Retinal pigment epithelial cell (primary cell): ENCODE results near the gene POP5.
A peak's percentile ranks its signal among the peaks of the same experiment; 100 is the strongest.
"Not testable (repeated sequence)": the region's sequence is repeated elsewhere in the genome, so short reads cannot be mapped to it uniquely, and the experiment has no call there.

Source experiments
- DNase-seq: peaks from one replicate; pipeline ENCODE4 v3.0.0-alpha.2; 2010; ENCODE audit warnings: low read depth
- H3K4me3 ChIP-seq: 2 replicates; pipeline ENCODE4 v1.5.1; 2011; ENCODE audit warnings: mild to moderate bottlenecking, low read length, control low read depth, moderate library complexity
- TF ChIP-seq, protein P1 (sequence below): conservative IDR thresholded peaks from 2 replicates; pipeline ENCODE4 v1.5.1; 2011; ENCODE audit warnings: low read depth, low read length, control low read depth, inconsistent platforms

The POP5 gene, protein sequence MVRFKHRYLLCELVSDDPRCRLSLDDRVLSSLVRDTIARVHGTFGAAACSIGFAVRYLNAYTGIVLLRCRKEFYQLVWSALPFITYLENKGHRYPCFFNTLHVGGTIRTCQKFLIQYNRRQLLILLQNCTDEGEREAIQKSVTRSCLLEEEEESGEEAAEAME

GRCh38 chr12:120580787-120581723 lies at the start of gene POP5:
Gene POP5, minus strand, starts transcription at chr12:120581402. Its CDS starts 40 bp downstream, at chr12:120581362.
- TF ChIP-seq, protein P1, sequence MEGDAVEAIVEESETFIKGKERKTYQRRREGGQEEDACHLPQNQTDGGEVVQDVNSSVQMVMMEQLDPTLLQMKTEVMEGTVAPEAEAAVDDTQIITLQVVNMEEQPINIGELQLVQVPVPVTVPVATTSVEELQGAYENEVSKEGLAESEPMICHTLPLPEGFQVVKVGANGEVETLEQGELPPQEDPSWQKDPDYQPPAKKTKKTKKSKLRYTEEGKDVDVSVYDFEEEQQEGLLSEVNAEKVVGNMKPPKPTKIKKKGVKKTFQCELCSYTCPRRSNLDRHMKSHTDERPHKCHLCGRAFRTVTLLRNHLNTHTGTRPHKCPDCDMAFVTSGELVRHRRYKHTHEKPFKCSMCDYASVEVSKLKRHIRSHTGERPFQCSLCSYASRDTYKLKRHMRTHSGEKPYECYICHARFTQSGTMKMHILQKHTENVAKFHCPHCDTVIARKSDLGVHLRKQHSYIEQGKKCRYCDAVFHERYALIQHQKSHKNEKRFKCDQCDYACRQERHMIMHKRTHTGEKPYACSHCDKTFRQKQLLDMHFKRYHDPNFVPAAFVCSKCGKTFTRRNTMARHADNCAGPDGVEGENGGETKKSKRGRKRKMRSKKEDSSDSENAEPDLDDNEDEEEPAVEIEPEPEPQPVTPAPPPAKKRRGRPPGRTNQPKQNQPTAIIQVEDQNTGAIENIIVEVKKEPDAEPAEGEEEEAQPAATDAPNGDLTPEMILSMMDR, result no peak
- DNase-seq, result peak; percentile 92
- H3K4me3 ChIP-seq, result peak within 1 kb of the TSS; percentile 97

DNA sequence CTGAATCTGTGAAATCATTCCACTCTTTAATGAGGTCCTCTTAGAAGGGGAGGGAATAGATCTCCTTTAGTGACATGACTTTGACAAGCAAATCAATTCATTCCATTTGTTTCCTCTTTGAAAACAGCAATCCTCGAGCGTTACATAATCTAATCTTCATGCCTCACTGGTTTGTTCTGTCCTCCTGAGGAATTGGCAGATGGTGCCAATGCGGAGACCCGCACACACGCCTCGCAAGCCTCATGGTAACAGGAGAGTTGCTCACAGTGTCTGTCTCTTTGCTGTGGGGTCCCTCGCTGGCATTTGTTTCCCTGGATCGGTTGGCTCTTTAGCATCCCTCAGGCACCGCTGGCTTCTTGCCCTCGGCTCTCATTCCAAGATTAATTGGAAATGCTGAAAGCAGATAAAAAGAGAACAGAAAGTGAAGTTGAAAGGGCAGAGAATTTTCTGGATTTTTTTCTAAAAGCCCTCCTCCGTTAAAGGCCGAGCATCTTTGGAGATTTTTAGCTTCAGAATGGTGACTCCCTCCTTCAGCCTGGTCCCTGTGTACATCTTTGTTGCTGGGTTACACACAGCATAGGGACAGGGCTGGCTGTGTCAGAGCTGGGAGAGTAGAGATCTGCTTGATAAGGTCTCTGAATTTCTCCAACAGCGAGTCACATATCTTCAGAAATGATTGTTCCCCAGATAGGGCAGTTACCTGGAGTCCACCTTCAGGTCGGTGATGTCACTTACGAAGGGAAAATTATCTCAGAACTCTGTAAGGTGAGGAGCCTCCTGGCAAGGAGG lies 49.1 kb upstream of the POP5 start:
- no peak for DNase-seq
- TF ChIP-seq, protein P1, result no peak
- no peak overlapping the region for H3K4me3 ChIP-seq

- TF ChIP-seq, protein P1, result no peak
- H3K4me3 ChIP-seq, result no peak overlapping the region
- no peak for DNase-seq
Observed at GRCh38 chr12:120628919-120629318, 47.7 kb upstream of the POP5 start.

DNA sequence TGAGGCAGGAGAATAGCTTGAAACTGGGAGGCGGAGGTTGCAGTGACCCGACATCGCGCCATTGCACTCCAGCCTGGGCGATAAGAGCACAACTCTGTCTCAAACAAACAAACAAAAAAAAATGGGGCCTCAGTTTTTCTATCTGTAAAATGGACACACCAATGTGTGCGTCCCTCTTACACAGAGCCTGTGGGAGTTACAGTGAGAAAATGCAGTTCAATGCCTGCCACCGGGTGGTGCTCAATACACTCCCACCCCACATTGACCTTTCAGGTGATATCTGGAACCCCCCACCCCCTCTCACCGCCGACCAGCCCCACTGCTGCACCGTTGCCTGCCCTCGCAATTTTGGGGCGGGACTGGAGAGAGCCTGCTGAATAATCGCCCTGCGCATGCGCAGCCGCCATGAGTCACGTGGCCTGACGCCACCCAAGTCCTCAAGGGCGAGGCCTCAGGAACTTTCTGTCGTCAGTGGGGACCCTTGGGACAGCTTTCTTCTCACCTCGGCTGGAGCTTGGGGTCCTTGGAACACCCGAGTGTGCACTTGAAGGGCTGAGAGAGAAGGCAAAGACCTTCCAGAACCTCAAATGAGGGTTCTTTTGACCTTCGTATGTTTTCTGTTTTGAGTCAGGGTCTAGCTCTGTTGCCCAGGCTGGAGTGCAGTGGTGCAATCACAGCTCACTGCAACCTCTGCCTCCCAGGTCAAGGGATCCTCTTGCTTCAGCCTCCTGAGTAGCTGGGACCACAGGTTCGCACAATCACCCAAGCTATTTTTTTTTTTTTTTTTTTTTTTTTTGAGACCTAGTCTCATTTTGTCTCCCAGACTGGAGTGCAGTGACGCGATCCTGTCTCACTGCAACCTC lies 44.6 kb upstream of the POP5 start:
- H3K4me3 ChIP-seq, result no peak overlapping the region
- no peak for DNase-seq
- TF ChIP-seq, protein P1, result peak; percentile 23

DNA sequence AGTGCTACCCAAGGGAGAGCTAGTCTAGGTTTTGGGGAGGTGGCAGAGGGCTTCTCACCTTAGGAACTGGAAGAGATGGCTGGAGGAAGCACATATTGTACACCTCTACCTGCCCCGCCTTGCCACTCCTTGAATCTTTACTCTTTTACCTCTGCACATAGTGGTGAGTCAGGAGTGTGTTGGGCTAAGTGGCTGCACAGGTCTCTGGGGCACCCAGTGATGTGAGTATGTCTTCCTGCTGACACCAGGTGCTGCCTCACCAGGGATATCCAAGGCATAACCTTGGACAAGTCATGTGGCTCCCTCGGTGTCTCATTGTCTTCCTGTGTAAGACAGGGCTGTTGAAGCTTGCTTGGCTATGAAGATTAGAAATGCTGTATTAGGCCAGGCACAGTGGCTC lies 39.4 kb upstream of the POP5 start:
- TF ChIP-seq, protein P1, result no peak
- H3K4me3 ChIP-seq, result no peak overlapping the region
- no peak for DNase-seq

- DNase-seq, result no peak
- TF ChIP-seq, protein P1, result no peak
- no peak overlapping the region for H3K4me3 ChIP-seq
Observed at GRCh38 chr12:120618954-120619615, 37.9 kb upstream of the POP5 start.

DNA sequence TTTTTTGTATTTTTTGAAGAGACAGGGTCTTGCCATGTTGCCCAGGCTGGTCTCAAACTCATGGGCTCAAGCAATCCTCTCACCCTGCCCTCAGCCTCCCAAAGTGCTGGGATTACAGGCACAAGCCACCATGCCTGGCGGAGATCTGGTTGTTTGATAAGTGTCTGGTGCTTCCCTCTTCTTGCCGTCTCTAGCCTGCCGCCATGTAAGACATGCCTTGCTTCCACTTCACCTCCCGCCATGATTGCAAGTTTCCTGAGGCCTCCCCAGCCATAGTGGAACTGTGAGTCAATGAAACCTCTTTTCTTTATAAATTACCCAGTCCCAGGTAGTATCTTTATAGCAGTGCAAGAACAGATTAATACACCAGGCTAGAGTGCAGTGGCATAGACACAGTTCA lies 36.6 kb upstream of the POP5 start:
- DNase-seq, H3K4me3 ChIP-seq: not testable (repeated sequence)

DNA sequence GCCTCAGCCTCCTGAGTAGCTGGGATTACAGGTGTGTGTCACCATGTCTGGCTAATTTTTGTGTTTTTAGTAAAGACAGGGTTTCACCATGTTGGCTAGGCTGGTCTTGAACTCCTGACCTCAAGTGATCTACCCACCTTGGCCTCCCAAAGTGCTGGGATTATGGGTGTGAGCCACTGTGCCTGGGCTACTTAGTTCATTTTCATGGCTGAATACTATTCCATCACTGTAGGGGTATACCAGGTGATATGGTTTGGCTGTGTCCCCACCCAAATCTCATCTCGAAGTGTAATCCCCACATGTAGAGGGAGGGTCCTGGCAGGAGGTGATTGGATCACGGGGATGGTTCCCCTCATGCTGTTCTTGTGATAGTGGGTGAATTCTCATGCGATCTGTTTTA lies 36.0 kb upstream of the POP5 start:
- H3K4me3 ChIP-seq, DNase-seq: not testable (repeated sequence)
